HG02884 (cell line): Measurements from ENCODE around the gene TNRC6A.

Experiments
- ATAC-seq: cut with Tn5 transposase; IDR thresholded peaks from one replicate; pipeline ENCODE4 v1.9.1; 2021; ENCODE audit warnings: mild to moderate bottlenecking, moderate library complexity; ENCODE audit not compliant: unreplicated experiment

The TNRC6A gene

DNA sequence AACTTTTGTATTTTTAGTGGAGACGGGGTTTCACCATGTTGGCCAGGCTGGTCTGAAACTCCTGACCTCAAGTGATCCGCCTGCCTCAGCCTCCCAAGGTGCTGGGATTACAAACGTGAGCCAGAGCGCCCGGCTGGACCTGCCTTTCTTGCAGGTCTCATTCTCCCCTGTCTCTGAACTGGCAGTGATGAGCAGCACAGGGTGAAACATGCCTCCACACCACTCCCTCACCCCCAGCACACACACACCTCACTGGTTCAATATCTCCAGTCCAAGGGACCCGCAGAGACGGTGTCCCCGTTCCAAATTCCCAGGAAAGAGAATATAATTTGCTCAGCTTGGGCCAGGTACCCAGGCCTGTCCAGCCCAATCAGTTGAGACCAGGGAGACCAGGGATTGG lies 139.6 kb downstream of the TNRC6A start:
- no peak for ATAC-seq

DNA sequence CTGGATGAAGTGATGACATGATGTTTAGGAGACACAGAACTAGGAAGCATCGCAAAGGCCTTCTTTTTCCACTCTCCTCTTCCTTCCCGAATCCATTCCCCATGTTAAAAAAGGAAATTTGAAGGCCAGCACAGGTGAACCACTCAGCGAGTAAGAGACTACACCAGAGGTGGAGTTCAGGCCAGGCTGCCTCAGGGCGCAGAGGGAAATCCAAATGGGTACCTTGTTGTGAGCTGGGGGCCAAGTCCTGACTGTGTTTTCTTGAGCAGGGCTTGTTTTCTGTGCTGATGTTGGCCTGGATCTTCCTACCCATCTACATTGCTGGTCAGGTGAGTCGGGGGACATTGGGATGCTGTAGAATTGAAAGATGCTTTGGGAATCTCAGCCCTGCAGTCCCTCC lies 142.4 kb downstream of the TNRC6A start:
- no peak for ATAC-seq

DNA sequence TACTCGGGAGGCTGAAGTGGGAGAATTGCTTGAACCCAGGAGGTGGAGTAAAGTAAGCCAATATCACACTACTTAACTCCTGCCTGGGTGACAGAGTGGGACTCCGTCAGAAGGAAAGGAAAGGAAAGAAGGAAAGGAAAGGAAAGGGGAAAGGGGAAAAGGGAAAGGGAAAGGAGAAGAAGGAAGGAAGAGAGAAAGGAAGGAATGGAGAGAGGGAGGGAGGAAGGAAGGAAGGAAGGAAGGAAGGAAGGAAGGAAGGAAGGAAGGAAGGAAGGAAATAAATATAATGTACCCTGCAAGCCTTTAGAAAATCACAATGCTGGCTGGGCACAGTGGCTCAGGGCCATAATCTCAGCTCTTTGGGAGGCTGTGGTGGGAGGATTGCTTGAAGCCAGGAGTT lies 143.6 kb downstream of the TNRC6A start:
- no peak for ATAC-seq

GRCh38 chr16:24875466-24875865 lies 146.0 kb downstream of the TNRC6A start:
- ATAC-seq = no peak
